Fibroblast of lung (primary cell): ENCODE data around the gene SLC1A4.

Source experiments
- EZH2 ChIP-seq: IDR thresholded peaks from 2 replicates; pipeline ENCODE4 v1.5.1; 2012; ENCODE audit warnings: low read length, control low read depth, mild to moderate bottlenecking; ENCODE audit errors: missing control alignments
- TF ChIP-seq, protein P1 (sequence below), 2 donors: IDR thresholded peaks in 1 of 2; conservative IDR thresholded peaks in 1 of 2; 1 replicate in 1 of 2; 2 replicates in 1 of 2; pipeline ENCODE4 v1.5.1; 2011 to 2012; ENCODE audit warnings: low read length in 2 of 2, control low read depth in 1 of 2, inconsistent platforms in 1 of 2, low read depth in 1 of 2, mild to moderate bottlenecking in 1 of 2

DNA sequence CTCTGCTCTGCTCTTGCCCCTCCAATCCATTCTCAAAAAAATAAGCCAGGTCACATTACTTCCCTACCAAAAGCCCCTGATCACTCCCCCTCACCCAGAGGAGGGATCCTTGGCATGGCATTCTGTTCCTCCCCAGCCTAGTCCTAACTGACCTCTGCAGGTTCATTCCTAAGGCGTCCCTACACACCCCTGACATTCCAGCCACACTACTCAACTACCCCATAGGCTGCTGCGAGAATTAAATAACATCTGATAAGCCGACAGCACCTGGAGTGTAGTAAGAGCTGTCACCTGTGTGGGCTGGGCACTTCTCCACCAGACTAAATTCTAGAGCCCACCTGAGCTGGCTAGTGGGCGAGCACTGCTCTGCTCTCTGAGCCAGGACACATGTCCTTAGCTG lies 44.7 kb upstream of the SLC1A4 start:
- TF ChIP-seq, protein P1, sequence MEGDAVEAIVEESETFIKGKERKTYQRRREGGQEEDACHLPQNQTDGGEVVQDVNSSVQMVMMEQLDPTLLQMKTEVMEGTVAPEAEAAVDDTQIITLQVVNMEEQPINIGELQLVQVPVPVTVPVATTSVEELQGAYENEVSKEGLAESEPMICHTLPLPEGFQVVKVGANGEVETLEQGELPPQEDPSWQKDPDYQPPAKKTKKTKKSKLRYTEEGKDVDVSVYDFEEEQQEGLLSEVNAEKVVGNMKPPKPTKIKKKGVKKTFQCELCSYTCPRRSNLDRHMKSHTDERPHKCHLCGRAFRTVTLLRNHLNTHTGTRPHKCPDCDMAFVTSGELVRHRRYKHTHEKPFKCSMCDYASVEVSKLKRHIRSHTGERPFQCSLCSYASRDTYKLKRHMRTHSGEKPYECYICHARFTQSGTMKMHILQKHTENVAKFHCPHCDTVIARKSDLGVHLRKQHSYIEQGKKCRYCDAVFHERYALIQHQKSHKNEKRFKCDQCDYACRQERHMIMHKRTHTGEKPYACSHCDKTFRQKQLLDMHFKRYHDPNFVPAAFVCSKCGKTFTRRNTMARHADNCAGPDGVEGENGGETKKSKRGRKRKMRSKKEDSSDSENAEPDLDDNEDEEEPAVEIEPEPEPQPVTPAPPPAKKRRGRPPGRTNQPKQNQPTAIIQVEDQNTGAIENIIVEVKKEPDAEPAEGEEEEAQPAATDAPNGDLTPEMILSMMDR (conservative IDR thresholded peaks at IDR 0.05 in 1 of 2, IDR thresholded peaks at IDR 0.05 in 1 of 2; ENCODE audit: low read depth in 1 of 2, low read length in 2 of 2), result no peak
- no peak for TF ChIP-seq EZH2
